GM21390 (cell line): Measurements from ENCODE around the gene PSMB9.

Experiments used
- ATAC-seq: cut with Tn5 transposase; IDR thresholded peaks from one replicate; pipeline ENCODE4 v1.9.1; 2021; ENCODE audit not compliant: unreplicated experiment

Gene PSMB9

GRCh38 chr6:32894085-32895005, 40.4 kb downstream of the PSMB9 start:
- peak; percentile 94 for ATAC-seq

- no peak for ATAC-seq
These were observed 41.0 kb downstream of the PSMB9 start for GRCh38 chr6:32895006-32895345.

GRCh38 chr6:32903952-32904351, 50.0 kb downstream of the PSMB9 start:
- ATAC-seq = no peak

- no peak for ATAC-seq
These were observed 51.1 kb downstream of the PSMB9 start for GRCh38 chr6:32905078-32905477.

DNA sequence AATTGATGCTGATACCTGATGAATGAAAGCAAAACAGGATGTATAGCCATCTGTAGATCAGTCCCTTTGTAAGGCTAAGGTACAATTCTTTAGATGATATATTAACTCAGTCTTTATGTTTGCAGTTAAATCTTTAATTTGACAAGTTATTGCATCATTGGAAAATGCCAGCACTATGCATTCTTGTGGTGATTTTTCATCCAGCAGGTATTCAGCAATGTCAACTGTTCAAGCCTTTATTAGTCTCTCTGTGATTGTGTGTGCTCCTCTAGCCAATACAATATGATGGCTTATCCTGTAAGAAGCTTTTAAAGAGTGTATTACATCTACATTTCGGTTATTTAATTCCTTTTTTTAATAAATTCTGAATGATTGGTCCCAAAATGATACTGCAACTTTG, 52.5 kb downstream of the PSMB9 start:
- no peak for ATAC-seq

DNA sequence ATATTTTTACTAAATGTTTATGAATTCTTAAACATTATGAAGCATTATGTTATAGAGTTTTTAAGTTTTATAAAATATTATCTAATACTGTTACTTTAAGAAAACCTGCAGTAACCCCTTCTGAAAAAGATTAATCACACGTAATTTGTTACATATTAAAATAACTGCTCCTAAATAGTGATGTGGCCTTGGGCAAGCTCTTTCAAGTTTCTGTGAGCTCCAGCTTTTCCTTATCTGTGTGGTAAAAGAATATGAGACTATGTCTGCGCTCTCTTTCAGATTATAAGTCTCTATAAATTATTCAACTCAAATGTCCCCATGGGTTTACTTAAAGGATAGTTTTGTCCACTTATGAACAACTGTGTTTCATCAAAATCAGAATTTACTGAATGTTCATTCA, 54.9 kb downstream of the PSMB9 start:
- no peak for ATAC-seq
